GM12865 (cell line): ENCODE results near the gene DTWD2.
A peak's percentile ranks its signal among the peaks of the same experiment; 100 is the strongest.

Source experiments
- DNase-seq: peaks from one replicate; pipeline ENCODE4 v3.0.0; 2010; ENCODE audit warnings: low read depth
- H3K4me3 ChIP-seq: 2 replicates; pipeline ENCODE4 v1.5.1; 2011; ENCODE audit warnings: mild to moderate bottlenecking, low read depth, low read length, control low read depth
- TF ChIP-seq, protein P1 (sequence below): IDR thresholded peaks from 2 replicates; pipeline ENCODE4 v1.5.1; 2011; ENCODE audit warnings: low read length, control low read depth, low read depth, inconsistent platforms; ENCODE audit not compliant: insufficient read depth; ENCODE audit errors: missing control alignments

Gene DTWD2

DNA sequence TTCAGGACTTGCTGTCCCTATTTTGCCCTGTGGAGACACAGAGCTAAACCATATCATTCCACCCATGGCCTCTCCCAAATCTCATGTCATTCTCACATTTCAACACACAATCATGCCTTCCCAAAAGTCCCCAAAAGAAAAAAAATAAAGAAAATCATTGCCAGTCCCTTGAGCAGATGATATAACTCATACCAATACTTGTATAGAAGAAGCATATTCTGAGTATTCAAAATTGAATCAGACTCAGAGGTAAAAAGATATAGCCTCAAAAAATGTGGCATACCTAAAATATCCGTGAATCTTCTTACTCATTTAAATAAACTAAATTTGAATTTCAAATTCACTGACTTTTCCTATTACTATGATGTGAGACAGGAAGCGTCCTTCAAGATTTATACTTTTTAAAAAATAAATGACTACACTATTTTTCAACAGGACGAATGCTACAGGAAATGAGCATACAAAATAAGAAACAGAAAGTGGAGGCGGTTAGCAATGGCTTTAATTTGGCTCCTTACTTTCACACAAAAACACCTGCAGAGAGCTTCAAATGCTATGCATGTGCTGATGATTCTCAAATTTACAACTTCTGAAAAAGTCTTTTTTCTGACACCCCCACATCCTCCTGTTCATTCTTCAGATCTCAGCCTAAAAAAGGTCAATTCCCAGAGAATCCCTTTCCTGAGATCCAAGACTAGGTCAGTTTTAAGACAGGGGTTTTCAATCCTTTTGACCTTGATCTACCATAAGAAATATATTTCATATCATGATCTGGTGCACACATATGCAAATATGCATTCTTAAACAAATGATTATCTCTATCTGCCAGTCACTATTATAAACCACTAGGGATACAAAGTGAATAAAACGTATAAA lies 42.9 kb upstream of the DTWD2 start:
- DNase-seq = peak; percentile 88
- H3K4me3 ChIP-seq = peak overlapping the region; percentile 23; the same call in 1 of the 2 replicates
- TF ChIP-seq, protein P1, sequence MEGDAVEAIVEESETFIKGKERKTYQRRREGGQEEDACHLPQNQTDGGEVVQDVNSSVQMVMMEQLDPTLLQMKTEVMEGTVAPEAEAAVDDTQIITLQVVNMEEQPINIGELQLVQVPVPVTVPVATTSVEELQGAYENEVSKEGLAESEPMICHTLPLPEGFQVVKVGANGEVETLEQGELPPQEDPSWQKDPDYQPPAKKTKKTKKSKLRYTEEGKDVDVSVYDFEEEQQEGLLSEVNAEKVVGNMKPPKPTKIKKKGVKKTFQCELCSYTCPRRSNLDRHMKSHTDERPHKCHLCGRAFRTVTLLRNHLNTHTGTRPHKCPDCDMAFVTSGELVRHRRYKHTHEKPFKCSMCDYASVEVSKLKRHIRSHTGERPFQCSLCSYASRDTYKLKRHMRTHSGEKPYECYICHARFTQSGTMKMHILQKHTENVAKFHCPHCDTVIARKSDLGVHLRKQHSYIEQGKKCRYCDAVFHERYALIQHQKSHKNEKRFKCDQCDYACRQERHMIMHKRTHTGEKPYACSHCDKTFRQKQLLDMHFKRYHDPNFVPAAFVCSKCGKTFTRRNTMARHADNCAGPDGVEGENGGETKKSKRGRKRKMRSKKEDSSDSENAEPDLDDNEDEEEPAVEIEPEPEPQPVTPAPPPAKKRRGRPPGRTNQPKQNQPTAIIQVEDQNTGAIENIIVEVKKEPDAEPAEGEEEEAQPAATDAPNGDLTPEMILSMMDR = no peak

DNA sequence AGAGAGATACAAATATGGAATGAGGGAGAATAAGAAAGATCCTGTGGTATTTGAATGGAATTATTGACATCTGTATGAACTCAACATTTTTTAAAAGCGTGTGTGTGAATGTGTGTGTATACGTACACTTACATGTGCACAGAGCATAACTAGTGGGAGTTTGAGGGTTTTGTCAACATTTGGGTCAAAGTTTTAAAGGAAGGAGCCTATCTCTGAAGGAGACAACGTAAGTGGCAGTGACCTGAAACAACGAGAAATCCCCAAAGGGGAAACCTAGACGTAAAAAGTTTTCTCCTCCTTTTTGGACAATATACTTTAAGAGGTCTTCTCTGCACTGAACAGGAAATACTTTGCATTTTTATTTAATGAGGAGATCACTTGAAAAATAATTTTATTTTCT lies 40.2 kb upstream of the DTWD2 start:
- peak; percentile 18 for DNase-seq
- H3K4me3 ChIP-seq = no peak overlapping the region
- TF ChIP-seq, protein P1 = no peak

DNA sequence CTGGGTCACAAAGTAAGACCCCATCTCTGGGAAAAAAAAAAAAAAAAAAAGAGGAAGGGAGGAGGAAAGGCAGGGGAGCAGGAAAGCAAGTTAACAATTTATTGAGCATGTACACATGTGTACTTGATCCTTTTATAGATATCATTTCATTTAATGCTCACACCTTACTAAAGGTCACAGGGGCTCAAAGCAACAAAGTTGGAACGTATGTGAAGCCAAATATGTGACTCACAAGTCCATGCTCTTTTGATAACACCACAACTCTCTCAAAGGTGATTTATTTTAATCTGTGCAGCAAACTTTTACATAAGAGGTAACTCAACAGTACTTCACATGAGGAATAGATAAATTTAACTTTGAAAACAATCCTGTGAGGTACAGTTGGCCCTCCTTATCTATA lies 34.4 kb upstream of the DTWD2 start:
- TF ChIP-seq, protein P1 = no peak
- no peak for DNase-seq
- no peak overlapping the region for H3K4me3 ChIP-seq

DNA sequence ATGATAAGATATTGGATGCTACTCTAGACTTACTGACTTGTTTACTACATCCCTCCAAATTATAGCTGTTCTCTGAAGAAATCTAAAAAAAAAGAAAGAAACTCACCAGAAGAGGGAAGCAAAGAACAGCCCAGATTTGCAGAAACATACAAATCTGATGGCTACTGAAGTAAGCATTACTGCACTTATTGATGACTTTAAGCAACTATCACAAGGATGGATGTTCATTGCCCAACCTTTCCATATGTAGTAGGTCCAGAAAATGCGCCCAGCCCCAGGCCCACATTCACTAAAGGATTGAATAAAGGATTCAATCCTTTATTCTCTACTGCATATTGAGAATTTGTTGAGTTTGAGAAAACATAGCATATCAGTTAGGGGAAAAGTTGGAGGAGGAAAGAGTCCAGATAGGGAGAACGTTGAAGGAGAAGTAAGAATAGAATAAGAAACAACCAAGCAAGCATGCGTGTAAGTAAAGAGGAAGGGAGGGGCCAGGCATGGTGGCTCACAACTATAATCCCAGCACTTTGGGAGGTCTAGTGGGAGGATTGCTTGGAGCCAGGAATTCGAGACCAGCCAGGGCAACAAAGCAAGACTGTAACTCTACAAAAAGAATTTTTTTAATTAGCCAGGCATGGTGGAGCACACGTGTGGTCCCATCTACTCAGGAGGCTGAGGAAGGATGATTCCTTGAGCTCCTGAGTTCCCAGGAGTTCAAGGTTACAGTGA lies 33.8 kb upstream of the DTWD2 start:
- TF ChIP-seq, protein P1 = peak; percentile 45
- peak; percentile 63 for DNase-seq
- H3K4me3 ChIP-seq = no peak overlapping the region

DNA sequence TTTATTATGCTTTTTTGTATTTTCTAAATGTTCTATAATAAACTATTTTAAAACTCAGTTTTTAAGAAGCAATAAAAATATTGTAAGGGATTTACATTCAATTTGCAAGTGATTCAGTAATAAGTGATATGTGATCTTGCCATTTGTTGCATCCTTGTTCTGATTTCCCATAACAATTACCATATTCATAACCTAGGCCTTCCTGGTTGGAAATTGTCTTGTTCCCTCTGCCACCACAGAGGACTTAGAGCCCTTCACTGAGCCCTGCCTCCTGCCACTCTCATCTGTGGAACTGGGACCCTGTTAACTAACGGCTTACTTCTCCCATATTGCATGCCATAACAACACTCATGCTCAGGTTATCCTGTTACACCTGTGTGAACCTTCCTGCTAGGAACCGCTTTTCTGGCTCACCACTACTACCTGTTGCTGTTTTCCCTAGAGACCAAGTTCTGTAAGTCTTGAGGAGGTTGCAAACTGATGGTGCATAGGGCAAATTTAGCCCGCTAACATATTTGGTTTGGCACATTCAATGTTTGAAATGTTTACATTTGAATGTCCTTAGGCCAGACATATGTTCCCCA lies 32.9 kb upstream of the DTWD2 start:
- TF ChIP-seq, protein P1 = no peak

DNA sequence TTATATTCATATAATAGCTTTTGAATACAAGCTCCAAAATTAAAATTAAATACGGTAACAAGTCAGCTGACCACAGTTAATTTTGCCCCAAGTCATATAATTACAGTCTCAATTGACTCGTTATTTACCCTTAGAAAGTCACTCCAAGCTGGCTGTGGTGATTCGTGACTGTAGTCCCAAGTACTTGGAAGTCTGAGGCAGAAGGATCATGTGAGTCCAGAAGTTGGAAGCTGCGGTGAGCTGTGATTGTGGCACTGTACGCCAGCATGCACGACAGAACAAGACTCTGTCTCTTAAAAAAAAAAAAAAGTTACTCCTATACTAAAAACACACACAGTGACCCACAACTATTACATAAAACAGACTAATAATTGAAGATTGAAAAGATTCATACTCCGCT lies 31.6 kb upstream of the DTWD2 start:
- DNase-seq = no peak

More for the DNA sequence above, 32.9 kb upstream of the DTWD2 start:
- no peak for DNase-seq
- H3K4me3 ChIP-seq = no peak overlapping the region

More for the DNA sequence above, 31.6 kb upstream of the DTWD2 start:
- TF ChIP-seq, protein P1 = no peak
- H3K4me3 ChIP-seq = no peak overlapping the region
